ENCODE measurements around the gene DUSP10. TPM values are rescaled to one million over a fixed set of nuclear protein-coding genes. Genes with fewer than 3 reads are reported as not detected.

The DUSP10 gene
- total RNA-seq, 1 experiment from 2014 or later, result 2.0 TPM

DNA sequence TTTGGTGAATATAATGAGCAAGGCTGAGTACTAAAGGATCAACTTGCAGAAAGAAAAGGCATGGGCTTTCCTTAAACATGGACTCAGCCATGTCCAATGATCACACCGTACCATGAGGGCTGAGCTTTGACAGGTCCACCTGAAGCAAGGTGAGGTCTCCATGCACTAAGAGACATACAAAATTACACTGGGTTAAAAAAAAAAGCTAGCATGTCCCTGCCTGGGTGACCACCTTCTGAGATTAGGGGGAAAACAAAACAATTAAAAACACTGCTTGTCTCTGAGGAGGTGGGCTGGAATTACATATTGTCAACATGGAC is 22.7 kb downstream of the DUSP10 start:
- intact Hi-C loops (cut with micrococcal nuclease; ENCODE audit: unreplicated experiment), result no loop called here
- no TSS peak for BruUV-seq (replicated peaks)

DNA sequence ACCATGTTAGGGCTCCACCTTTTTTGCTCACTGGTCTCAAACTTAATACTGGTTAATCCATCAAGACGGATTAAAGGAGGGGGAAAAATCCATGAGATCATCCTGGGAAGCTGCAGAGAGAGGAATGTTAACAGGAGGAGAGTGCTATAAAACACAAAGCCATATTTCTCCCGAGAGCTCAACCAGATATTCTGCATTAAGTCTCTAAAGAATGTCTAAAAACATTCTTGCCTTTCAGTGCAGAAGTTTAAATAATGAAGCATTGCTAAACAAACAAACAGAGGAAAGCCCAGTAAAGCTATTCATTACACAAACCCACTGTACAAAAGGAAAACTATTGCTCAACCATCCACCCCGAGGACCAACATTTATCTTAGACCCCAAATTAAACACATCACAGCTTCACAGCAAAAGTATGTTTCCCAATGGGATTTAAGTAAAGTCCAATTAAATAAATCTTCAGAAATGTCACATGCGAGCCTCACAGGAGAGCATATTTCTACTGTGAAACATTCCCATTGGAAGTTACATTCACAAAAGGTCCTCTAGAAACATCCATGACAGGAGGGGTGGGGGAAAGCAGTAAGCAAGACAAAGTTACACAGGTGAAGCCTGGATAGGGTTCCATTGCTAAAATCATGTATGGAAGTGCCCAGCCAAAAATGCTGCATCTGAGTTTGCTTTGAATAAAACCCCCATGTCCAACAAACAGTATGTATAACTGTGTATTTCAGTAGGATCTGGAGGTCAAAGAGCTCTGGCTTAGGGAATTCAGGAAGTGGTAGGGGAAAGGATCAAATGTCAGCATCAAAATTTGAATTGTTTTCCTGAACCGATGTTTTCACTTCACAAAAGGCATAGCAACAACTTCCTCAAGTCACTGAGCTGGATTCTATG is 23.3 kb downstream of the DUSP10 start:
- CTCF ChIA-PET, result interaction anchor here (0.5 kb wide), 1 partner anchor 65 kb away, joined by 3 read pairs; no protein-coding TSS in a partner anchor
- no TSS peak for BruUV-seq (replicated peaks)
- peaks cover 19% of the 10 kb centered on the region for H3K4me1 Mint-ChIP-seq (ENCODE audit: low read depth, unreplicated experiment)

More for the DNA sequence above, 22.7 kb downstream of the DUSP10 start:
- Mint-ChIP-seq H3K36me3 (ENCODE audit: insufficient read depth, unreplicated experiment) (peaks cover 6% of the 10 kb centered on the region), H3K4me1 (ENCODE audit: low read depth, unreplicated experiment) (peaks cover 19% of the 10 kb centered on the region), H3K9me3 (ENCODE audit: unreplicated experiment) (no peaks in the 10 kb centered on the region), H3K27me3 (ENCODE audit: insufficient read depth, unreplicated experiment) (no peaks in the 10 kb centered on the region), H3K27ac (ENCODE audit: unreplicated experiment) (no peak overlapping the region), H3K4me3 (ENCODE audit: unreplicated experiment) (no peak overlapping the region)
- Histone ChIP-seq H3K4me1 (peaks cover 12% of the 10 kb centered on the region), H3K9me3 (no peaks in the 10 kb centered on the region), H3K27me3 (replicated peaks; ENCODE audit: control insufficient read depth, insufficient read depth, low read length) (no peaks in the 10 kb centered on the region), H3K36me3 (ENCODE audit: control insufficient read depth, insufficient read depth, low read length) (no peaks in the 10 kb centered on the region), H3K4me3 (ENCODE audit: low read depth, low read length) (no peak overlapping the region)
- POLR2A ChIA-PET, result no interaction called here
- TF ChIP-seq, protein P1, sequence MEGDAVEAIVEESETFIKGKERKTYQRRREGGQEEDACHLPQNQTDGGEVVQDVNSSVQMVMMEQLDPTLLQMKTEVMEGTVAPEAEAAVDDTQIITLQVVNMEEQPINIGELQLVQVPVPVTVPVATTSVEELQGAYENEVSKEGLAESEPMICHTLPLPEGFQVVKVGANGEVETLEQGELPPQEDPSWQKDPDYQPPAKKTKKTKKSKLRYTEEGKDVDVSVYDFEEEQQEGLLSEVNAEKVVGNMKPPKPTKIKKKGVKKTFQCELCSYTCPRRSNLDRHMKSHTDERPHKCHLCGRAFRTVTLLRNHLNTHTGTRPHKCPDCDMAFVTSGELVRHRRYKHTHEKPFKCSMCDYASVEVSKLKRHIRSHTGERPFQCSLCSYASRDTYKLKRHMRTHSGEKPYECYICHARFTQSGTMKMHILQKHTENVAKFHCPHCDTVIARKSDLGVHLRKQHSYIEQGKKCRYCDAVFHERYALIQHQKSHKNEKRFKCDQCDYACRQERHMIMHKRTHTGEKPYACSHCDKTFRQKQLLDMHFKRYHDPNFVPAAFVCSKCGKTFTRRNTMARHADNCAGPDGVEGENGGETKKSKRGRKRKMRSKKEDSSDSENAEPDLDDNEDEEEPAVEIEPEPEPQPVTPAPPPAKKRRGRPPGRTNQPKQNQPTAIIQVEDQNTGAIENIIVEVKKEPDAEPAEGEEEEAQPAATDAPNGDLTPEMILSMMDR (IDR thresholded peaks at IDR 0.05; ENCODE audit: insufficient read depth in 1 of 2, low read depth in 1 of 2, low read length in 1 of 2, severe bottlenecking in 1 of 2, unreplicated experiment in 1 of 2), result no peak
- no peak for DNase-seq
- CTCF ChIA-PET, result no interaction called here

DNA sequence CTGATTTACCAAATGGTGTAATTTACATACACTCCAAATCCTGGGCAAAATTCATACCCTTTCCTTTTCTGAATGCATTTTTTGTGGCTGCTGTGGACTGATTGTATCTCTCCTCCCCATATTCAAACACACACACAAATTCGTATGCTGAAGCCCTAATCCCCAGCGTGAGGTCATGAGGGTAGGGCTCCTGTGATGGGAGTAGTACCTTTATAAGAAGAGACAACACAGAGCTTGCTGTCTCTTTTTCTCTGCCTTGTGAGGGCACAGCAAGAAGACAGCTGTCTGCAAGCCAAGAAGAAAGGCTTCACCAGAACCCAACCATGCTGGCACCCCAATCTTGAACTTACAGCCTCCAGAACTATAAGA is 24.4 kb downstream of the DUSP10 start:
- BruUV-seq (replicated peaks), result no TSS peak
- H3K36me3 ChIP-seq (ENCODE audit: control insufficient read depth, insufficient read depth, low read length), result no peaks in the 10 kb centered on the region
- DNase-seq, result no peak
- no peaks in the 10 kb centered on the region for H3K27me3 Mint-ChIP-seq (ENCODE audit: insufficient read depth, unreplicated experiment)
- no peak overlapping the region for H3K4me3 Mint-ChIP-seq (ENCODE audit: unreplicated experiment)
- H3K9me3 ChIP-seq, result no peaks in the 10 kb centered on the region
- peaks cover 19% of the 10 kb centered on the region for H3K4me1 Mint-ChIP-seq (ENCODE audit: low read depth, unreplicated experiment)
- H3K27me3 ChIP-seq (replicated peaks; ENCODE audit: control insufficient read depth, insufficient read depth, low read length), result no peaks in the 10 kb centered on the region
- TF ChIP-seq, protein P1 (IDR thresholded peaks at IDR 0.05; ENCODE audit: insufficient read depth in 1 of 2, low read depth in 1 of 2, low read length in 1 of 2, severe bottlenecking in 1 of 2, unreplicated experiment in 1 of 2), result no peak
- H3K36me3 Mint-ChIP-seq (ENCODE audit: insufficient read depth, unreplicated experiment), result peaks cover 2% of the 10 kb centered on the region
- no peaks in the 10 kb centered on the region for H3K9me3 Mint-ChIP-seq (ENCODE audit: unreplicated experiment)
- no peak overlapping the region for H3K27ac Mint-ChIP-seq (ENCODE audit: unreplicated experiment)
- intact Hi-C loops (cut with micrococcal nuclease; ENCODE audit: unreplicated experiment), result no loop called here
- no peak overlapping the region for H3K4me3 ChIP-seq (ENCODE audit: low read depth, low read length)
- peaks cover 12% of the 10 kb centered on the region for H3K4me1 ChIP-seq
- ChIA-PET CTCF (no interaction called here), POLR2A (no interaction called here)

More for the DNA sequence above, 23.3 kb downstream of the DUSP10 start:
- peak in 1 of 2 experiments; percentile 16 for DNase-seq
- POLR2A ChIA-PET, result no interaction called here
- H3K9me3 ChIP-seq, result no peaks in the 10 kb centered on the region
- H3K9me3 Mint-ChIP-seq (ENCODE audit: unreplicated experiment), result no peaks in the 10 kb centered on the region
- H3K4me3 ChIP-seq (ENCODE audit: low read depth, low read length), result no peak overlapping the region
- no peaks in the 10 kb centered on the region for H3K27me3 ChIP-seq (replicated peaks; ENCODE audit: control insufficient read depth, insufficient read depth, low read length)
- H3K4me3 Mint-ChIP-seq (ENCODE audit: unreplicated experiment), result peak overlapping the region; percentile 23
- no peaks in the 10 kb centered on the region for H3K36me3 ChIP-seq (ENCODE audit: control insufficient read depth, insufficient read depth, low read length)
- no peak overlapping the region for H3K27ac Mint-ChIP-seq (ENCODE audit: unreplicated experiment)
- intact Hi-C loops (cut with micrococcal nuclease; ENCODE audit: unreplicated experiment), result loop anchor here (1.0 kb wide), 1 partner anchor 24 kb away; the partner anchor contains the start of gene DUSP10
- TF ChIP-seq, protein P1 (IDR thresholded peaks at IDR 0.05; ENCODE audit: insufficient read depth in 1 of 2, low read depth in 1 of 2, low read length in 1 of 2, severe bottlenecking in 1 of 2, unreplicated experiment in 1 of 2), result no peak
- no peaks in the 10 kb centered on the region for H3K27me3 Mint-ChIP-seq (ENCODE audit: insufficient read depth, unreplicated experiment)
- peaks cover 6% of the 10 kb centered on the region for H3K36me3 Mint-ChIP-seq (ENCODE audit: insufficient read depth, unreplicated experiment)
- H3K4me1 ChIP-seq, result peaks cover 12% of the 10 kb centered on the region

Measured in Caco-2 (cell line).